Sigmoid colon (tissue), 7 donors: Measurements from ENCODE around the gene KRT14. TPM values are rescaled to one million over a fixed set of nuclear protein-coding genes. Genes with fewer than 3 reads are reported as not detected.

Experiments used
- DNase-seq: peaks from one replicate; pipeline ENCODE4 v3.0.0-alpha.2; 2019
- H3K27ac ChIP-seq, 4 donors: fragments of 200-600 bp; sonication (generic); one replicate each; pipeline ENCODE4 v1.5.1; 2016 to 2019; ENCODE audit warnings: mild to moderate bottlenecking in 1 of 4
- H3K27me3 ChIP-seq, 3 donors: fragments of 200-600 bp; sonication (generic); one replicate each; pipeline ENCODE4 v1.5.1; 2019; ENCODE audit warnings: mild to moderate bottlenecking in 1 of 3
- H3K36me3 ChIP-seq, 4 donors: fragments of 200-600 bp; sonication (generic); one replicate each; pipeline ENCODE4 v1.5.1; 2016 to 2019
- H3K4me1 ChIP-seq, 4 donors: fragments of 200-600 bp; sonication (generic); one replicate each; pipeline ENCODE4 v1.5.1; 2017 to 2019
- H3K4me3 ChIP-seq, 4 donors: fragments of 200-600 bp; sonication (generic); one replicate each; pipeline ENCODE4 v1.5.1; 2017 to 2019; ENCODE audit warnings: mild to moderate bottlenecking in 2 of 4, moderate library complexity in 1 of 4
- H3K9me3 ChIP-seq, 4 donors: fragments of 200-600 bp in 3 of 4; sonication (generic) in 3 of 4; one replicate each; pipeline versions ENCODE4 v1.5.1 to v1.6.1; 2013 to 2019
- EP300 ChIP-seq, 4 donors: sonication (generic); formaldehyde crosslinking; IDR thresholded peaks; one replicate each; pipeline ENCODE4 v1.6.1; 2017; ENCODE audit warnings: antibody characterized with exemption in 4 of 4
- POLR2A ChIP-seq, 2 donors: fragments of 450-650 bp; IDR thresholded peaks; one replicate each; pipeline ENCODE4 v1.6.1; 2016; ENCODE audit warnings: antibody characterized with exemption in 2 of 2, mild to moderate bottlenecking in 2 of 2, moderate library complexity in 2 of 2
- POLR2AphosphoS5 ChIP-seq, 4 donors: sonication (generic); formaldehyde crosslinking; IDR thresholded peaks; one replicate each; pipeline ENCODE4 v1.6.1; 2017; ENCODE audit warnings: antibody characterized with exemption in 4 of 4
- WGBS, 2 donors: extraction: QIAGEN DNeasy Blood & Tissue Kit; methylation state at CpG; one replicate each; pipeline ENCODE4 v1.1.7; 2013; 5-methylcytosine and 5-hydroxymethylcytosine counted together
- intact Hi-C: fragments of 100-400 bp; cut with DNase I; formaldehyde crosslinking; loops from one replicate; pipeline ENCODE4 v1.15.1; 2023
- polyA plus RNA-seq, 3 donors: library from polyadenylated mRNA; stranded (reverse); fragments of 200-250 nt; gene quantifications; one replicate each; pipeline ENCODE4 v1.2.3, GENCODE V29; 2013
- total RNA-seq, 4 donors: library from RNA; depleted of rRNA; stranded (reverse); fragments of >200 nt; gene quantifications; one replicate each; pipeline ENCODE4 v1.1.0, GENCODE V29; 2016
- TF ChIP-seq, protein P1 (sequence below), 4 experiments: fragments of 450-650 bp in 3 of 4; fragments of 200-600 bp in 1 of 4; IDR thresholded peaks; one replicate each; pipeline ENCODE4 v1.5.1; 2016 to 2019; ENCODE audit warnings: antibody characterized with exemption in 4 of 4, mild to moderate bottlenecking in 3 of 4, moderate library complexity in 2 of 4
- donor health status: healthy with polysubstance abuse.
- donor health status: Bipolar disorder and iron deficiency.
- donor health status: healthy.

Gene KRT14
- total and polyA plus RNA-seq, 7 donors, result 0.15 to 3.6 (median 1.4) TPM; not detected in 4

DNA sequence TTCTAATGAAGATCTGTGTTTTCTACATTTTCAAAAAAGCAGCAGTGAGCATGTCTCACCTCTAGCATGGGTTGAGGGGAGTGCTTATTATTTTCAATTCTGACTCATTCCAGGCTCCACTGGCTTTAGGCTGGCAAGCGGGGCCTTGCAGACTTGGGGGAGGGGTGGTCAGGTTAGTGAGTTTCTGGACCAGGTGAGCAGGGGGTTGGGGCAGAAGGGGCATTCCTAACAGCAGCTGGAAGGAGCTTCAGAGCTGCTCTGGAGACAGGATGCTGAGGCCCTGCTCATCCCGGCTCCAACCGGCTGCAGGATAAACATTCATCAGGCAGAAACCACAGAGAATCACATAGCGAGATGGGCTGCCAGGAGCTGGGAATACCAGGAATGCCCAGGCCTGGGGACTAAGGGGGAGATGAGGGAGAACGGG, 48.1 kb downstream of the KRT14 start:
- Histone ChIP-seq H3K9me3 (no peaks in the 10 kb centered on the region), H3K27ac (no peak overlapping the region), H3K27me3 (peaks cover 0 to 7% (median 0%) of the 10 kb centered on the region in 3 donors), H3K4me1 (no peaks in the 10 kb centered on the region), H3K36me3 (no peaks in the 10 kb centered on the region), H3K4me3 (no peak overlapping the region)
- TF ChIP-seq, protein P1, sequence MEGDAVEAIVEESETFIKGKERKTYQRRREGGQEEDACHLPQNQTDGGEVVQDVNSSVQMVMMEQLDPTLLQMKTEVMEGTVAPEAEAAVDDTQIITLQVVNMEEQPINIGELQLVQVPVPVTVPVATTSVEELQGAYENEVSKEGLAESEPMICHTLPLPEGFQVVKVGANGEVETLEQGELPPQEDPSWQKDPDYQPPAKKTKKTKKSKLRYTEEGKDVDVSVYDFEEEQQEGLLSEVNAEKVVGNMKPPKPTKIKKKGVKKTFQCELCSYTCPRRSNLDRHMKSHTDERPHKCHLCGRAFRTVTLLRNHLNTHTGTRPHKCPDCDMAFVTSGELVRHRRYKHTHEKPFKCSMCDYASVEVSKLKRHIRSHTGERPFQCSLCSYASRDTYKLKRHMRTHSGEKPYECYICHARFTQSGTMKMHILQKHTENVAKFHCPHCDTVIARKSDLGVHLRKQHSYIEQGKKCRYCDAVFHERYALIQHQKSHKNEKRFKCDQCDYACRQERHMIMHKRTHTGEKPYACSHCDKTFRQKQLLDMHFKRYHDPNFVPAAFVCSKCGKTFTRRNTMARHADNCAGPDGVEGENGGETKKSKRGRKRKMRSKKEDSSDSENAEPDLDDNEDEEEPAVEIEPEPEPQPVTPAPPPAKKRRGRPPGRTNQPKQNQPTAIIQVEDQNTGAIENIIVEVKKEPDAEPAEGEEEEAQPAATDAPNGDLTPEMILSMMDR (IDR thresholded peaks at IDR 0.05), result no peak
- TF ChIP-seq POLR2AphosphoS5 (IDR thresholded peaks at IDR 0.05) (no peak), EP300 (IDR thresholded peaks at IDR 0.05) (no peak), POLR2A (IDR thresholded peaks at IDR 0.05) (no peak)
- intact Hi-C loops, result no loop called here
- no peak for DNase-seq
- 78 to 86% methylated on average over 5 of the region's 5 CpGs for WGBS, 2 donors

DNA sequence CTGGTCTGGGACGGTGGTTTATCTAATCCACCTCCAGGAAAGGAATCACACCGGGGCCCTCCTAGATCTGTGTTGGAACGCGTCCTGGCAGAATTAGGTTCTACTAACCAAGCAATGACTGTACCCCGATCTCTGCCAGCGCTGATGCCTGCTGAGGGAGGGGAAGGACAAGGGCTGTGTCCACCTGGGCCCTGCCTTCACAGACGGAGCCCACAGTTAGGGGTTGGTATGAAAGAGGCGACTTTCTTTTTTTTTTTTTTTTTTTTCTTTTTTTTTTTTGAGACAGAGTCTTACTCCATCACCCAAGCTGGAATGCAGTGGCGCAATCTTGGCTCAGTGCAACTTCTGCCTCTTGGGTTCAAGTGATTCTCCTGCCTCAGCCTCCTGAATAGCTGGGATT, 48.7 kb downstream of the KRT14 start:
- no peaks in the 10 kb centered on the region for H3K4me1 ChIP-seq
- no peaks in the 10 kb centered on the region for H3K36me3 ChIP-seq
- intact Hi-C loops, result no loop called here
- DNase-seq, result no peak
- no peaks in the 10 kb centered on the region for H3K9me3 ChIP-seq
- WGBS, 2 donors, result 87 to 89% methylated on average over 9 of the region's 9 CpGs
- no peak overlapping the region for H3K27ac ChIP-seq
- no peak overlapping the region for H3K4me3 ChIP-seq
- TF ChIP-seq POLR2AphosphoS5 (IDR thresholded peaks at IDR 0.05), result no peak
- TF ChIP-seq, protein P1 (IDR thresholded peaks at IDR 0.05), result no peak
- TF ChIP-seq EP300 (IDR thresholded peaks at IDR 0.05), result no peak
- TF ChIP-seq POLR2A (IDR thresholded peaks at IDR 0.05), result no peak
- H3K27me3 ChIP-seq, result peaks cover 0 to 7% (median 0%) of the 10 kb centered on the region in 3 donors

- TF ChIP-seq, protein P1 (IDR thresholded peaks at IDR 0.05), result no peak
- TF ChIP-seq EP300 (IDR thresholded peaks at IDR 0.05) (no peak), POLR2A (IDR thresholded peaks at IDR 0.05) (no peak), POLR2AphosphoS5 (IDR thresholded peaks at IDR 0.05) (no peak)
These were observed 49.1 kb downstream of the KRT14 start for GRCh38 chr17:41537614-41537954.

GRCh38 chr17:41536741-41537613, 49.7 kb downstream of the KRT14 start:
- no peak for TF ChIP-seq POLR2AphosphoS5 (IDR thresholded peaks at IDR 0.05)
- TF ChIP-seq EP300 (IDR thresholded peaks at IDR 0.05), result no peak
- TF ChIP-seq, protein P1 (IDR thresholded peaks at IDR 0.05), result no peak
- no peak for TF ChIP-seq POLR2A (IDR thresholded peaks at IDR 0.05)
- DNase-seq, result no peak
- Histone ChIP-seq H3K4me3 (no peak overlapping the region), H3K27ac (no peak overlapping the region), H3K9me3 (no peaks in the 10 kb centered on the region), H3K4me1 (no peaks in the 10 kb centered on the region), H3K36me3 (no peaks in the 10 kb centered on the region), H3K27me3 (peaks cover 0 to 7% (median 0%) of the 10 kb centered on the region in 3 donors)
- intact Hi-C loops, result no loop called here
- WGBS, 2 donors, result 89 to 90% methylated on average over 7 of the region's 7 CpGs

More at GRCh38 chr17:41537614-41537954, 49.1 kb downstream of the KRT14 start:
- no peak overlapping the region for H3K27ac ChIP-seq
- H3K27me3 ChIP-seq, result peaks cover 0 to 7% (median 0%) of the 10 kb centered on the region in 3 donors
- no peaks in the 10 kb centered on the region for H3K36me3 ChIP-seq
- DNase-seq, result no peak
- H3K9me3 ChIP-seq, result no peaks in the 10 kb centered on the region
- no peaks in the 10 kb centered on the region for H3K4me1 ChIP-seq
- H3K4me3 ChIP-seq, result no peak overlapping the region
- WGBS, 2 donors, result 91 to 92% methylated on average over 7 of the region's 7 CpGs
- intact Hi-C loops, result no loop called here
